GM13977 (cell line): Measurements from ENCODE around the gene DDX51.

Experiments
- DNase-seq: peaks from one replicate; pipeline ENCODE4 v3.0.0; 2012; ENCODE audit warnings: low spot score
- in situ Hi-C: fragments of 300-500 bp; cut with MboI; formaldehyde crosslinking; loops from one replicate; pipeline ENCODE4 v1.12.0; 2022; ENCODE audit warnings: low sequenced_read_pairs, low pct_unique_long_range_greater_than_20kb, mixed read lengths, inconsistent platforms; ENCODE audit not compliant: unreplicated experiment
- TF ChIP-seq, protein P1 (sequence below): IDR thresholded peaks from 2 replicates; pipeline ENCODE4 v1.5.1; 2012; ENCODE audit warnings: mild to moderate bottlenecking, control low read depth; ENCODE audit not compliant: insufficient read depth; ENCODE audit errors: extremely low read depth, missing control alignments

The DDX51 gene

DNA sequence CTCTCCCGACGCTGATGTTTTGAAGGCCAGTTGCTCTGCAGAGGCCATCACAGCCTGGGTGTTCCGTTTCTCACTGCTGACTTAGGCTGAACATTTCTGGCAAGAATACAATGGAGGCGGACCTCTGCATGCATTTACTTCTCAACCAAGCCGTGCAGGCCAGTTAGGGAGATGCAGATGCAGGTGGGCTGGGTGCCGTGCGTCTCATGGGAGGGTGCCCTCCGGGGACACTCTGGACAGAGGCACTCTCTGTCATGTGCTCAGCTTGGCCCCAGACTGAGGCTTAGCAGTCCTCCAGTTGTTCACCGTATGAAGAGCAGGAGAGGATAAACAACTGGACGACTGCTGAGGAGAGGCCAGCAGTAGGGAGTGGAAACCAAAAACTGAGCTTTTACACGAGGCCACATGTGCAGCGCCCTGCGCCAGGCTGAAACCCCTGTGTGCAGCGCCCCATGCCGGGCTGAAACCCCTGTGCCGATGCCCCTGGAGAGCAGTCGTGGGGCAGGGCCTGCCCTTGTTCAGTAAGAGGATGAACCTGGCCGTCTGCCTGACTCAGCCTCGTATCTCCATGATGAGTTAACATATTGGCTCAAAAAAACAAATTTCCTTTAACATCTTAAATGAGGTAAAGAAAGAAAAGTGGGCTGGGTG lies 32.3 kb downstream of the DDX51 start:
- in situ Hi-C loops: no loop called here
- TF ChIP-seq, protein P1, sequence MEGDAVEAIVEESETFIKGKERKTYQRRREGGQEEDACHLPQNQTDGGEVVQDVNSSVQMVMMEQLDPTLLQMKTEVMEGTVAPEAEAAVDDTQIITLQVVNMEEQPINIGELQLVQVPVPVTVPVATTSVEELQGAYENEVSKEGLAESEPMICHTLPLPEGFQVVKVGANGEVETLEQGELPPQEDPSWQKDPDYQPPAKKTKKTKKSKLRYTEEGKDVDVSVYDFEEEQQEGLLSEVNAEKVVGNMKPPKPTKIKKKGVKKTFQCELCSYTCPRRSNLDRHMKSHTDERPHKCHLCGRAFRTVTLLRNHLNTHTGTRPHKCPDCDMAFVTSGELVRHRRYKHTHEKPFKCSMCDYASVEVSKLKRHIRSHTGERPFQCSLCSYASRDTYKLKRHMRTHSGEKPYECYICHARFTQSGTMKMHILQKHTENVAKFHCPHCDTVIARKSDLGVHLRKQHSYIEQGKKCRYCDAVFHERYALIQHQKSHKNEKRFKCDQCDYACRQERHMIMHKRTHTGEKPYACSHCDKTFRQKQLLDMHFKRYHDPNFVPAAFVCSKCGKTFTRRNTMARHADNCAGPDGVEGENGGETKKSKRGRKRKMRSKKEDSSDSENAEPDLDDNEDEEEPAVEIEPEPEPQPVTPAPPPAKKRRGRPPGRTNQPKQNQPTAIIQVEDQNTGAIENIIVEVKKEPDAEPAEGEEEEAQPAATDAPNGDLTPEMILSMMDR: no peak
- DNase-seq: no peak

- no peak for DNase-seq
- TF ChIP-seq, protein P1: no peak
- in situ Hi-C loops: no loop called here
Measured at GRCh38 chr12:132110677-132111076, 33.4 kb downstream of the DDX51 start.

DNA sequence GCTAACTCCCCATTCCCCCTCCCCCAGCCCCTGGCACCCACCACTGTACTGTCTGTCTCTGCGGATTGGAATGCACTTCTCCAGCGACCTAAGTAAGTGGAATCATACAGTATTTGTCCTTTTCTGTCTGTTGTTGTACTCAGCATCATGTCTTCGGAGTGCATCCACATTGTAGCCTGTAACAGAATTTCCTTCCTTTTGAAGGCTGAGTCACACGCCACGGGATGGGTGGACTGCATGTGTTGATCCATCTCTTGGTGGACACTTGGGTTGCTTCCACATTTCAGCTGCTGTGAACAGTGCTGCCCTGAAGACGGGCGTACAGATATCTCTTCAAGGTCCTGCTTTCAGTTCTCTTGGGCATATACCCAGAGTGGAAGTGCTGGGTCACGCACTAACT lies 34.4 kb downstream of the DDX51 start:
- in situ Hi-C loops: no loop called here
- DNase-seq: no peak
- TF ChIP-seq, protein P1: no peak

DNA sequence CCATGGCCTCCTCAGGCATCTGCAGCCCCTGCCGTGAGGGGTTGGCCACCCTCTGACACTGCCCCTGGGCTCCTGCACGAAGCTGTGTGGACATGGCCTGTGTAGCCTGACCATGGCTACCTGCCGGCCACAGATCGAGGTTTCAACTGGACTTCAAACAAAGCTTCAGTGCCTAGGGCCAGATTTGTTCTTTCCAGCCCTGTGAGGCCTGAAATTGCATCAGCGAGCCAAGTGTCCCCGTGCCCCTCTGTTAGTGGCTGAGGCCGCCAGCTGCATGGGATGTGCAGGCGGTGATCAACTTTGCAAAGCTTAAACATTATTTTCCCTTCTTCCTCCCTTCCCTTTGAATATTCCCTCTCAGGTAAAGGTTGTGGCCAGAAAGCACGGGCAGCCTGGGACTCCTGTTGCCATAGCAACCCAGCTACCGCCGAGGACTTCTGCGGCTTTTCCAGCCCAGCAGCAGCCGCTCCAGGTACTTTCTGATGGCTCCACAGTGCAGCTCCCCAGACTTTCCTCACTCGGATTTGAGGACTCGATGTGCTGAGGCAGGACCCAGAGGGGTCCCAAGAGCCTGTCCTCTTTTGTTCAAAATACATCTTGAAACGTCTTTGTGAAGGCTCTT lies 35.8 kb downstream of the DDX51 start:
- TF ChIP-seq, protein P1: no peak
- in situ Hi-C loops: no loop called here
- no peak for DNase-seq

DNA sequence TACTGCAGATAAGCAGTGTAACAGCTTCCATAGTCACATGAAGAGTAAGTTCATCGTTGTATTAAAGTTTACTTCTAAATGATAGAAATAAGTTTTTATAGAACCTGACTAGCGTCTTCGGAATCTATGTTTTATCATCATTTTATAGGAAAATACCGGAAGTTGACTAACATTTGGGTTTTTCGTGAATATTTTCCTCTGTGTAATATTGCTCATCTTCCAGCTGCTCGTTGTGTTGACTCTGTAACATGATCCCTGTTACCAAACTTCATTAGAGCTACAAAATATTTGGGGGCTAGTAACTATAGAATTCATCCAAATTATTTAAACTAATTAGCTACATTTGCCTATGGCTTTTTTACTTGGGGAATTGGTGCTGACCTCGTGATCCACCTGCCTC lies 37.2 kb downstream of the DDX51 start:
- in situ Hi-C loops: no loop called here
- TF ChIP-seq, protein P1: no peak
- DNase-seq: no peak

DNA sequence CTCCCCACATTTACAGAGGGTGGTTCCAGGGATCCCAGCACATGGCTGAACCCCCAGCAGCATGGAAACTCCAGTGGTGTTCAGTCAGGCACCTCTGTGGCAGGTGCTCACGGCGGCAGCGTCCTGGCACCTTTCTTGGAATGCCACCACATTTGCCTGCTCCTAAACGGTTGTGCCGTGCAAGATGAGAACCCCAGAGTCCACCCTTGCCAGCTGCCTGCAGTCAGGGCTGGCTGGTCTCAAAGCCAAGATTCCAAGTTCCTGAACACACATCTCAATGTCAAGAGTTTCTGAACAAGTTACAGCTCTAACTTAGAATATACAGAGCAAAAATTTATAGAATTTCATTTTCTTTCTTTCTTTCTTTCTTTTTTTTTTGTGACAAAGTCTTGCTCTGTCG lies 38.7 kb downstream of the DDX51 start:
- no peak for DNase-seq
- in situ Hi-C loops: no loop called here
- TF ChIP-seq, protein P1: no peak
